HepG2 (cell line): Measurements from ENCODE around the gene SAPCD2. TPM values are rescaled to one million over a fixed set of nuclear protein-coding genes. Genes with fewer than 3 reads are reported as not detected.

Source experiments
- CREBL2 ChIP-seq: sonication (generic); formaldehyde crosslinking; IDR thresholded peaks from 2 replicates; pipeline ENCODE4 v1.8.1; 2023; ENCODE audit warnings: missing genetic modification reagents, mild to moderate bottlenecking, borderline replicate concordance
- DNMT3B ChIP-seq: conservative IDR thresholded peaks from 2 replicates; pipeline ENCODE4 v1.6.1; 2016; ENCODE audit warnings: missing biosample characterization, control low read depth
- FOXJ3 ChIP-seq: sonication (generic); formaldehyde crosslinking; IDR thresholded peaks from 2 replicates; pipeline ENCODE4 v1.4.0; 2020; ENCODE audit warnings: missing genetic modification reagents, mild to moderate bottlenecking, borderline replicate concordance
- HOXA7 ChIP-seq: sonication (generic); formaldehyde crosslinking; IDR thresholded peaks from 2 replicates; pipeline ENCODE4 v1.8.1; 2022; ENCODE audit warnings: mild to moderate bottlenecking, missing genetic modification reagents, moderate library complexity
- JDP2 ChIP-seq: sonication (generic); formaldehyde crosslinking; IDR thresholded peaks from 2 replicates; pipeline ENCODE4 v1.8.1; 2022; ENCODE audit warnings: missing genetic modification reagents, borderline replicate concordance
- KLF9 ChIP-seq: IDR thresholded peaks from 2 replicates; pipeline ENCODE4 v1.6.1; 2016; ENCODE audit warnings: low read depth
- MAX ChIP-seq: IDR thresholded peaks from 2 replicates; pipeline ENCODE4 v1.6.1; 2012; ENCODE audit warnings: inconsistent platforms
- MLXIP ChIP-seq: sonication (generic); formaldehyde crosslinking; IDR thresholded peaks from 2 replicates; pipeline ENCODE4 v1.9.0; 2021; ENCODE audit warnings: missing genetic modification reagents, borderline replicate concordance
- RFX1 ChIP-seq: fragments of 450-650 bp; IDR thresholded peaks from 2 replicates; pipeline ENCODE4 v1.6.1; 2017
- SAFB2 ChIP-seq: sonication (generic); formaldehyde crosslinking; IDR thresholded peaks from 2 replicates; pipeline ENCODE4 v1.5.1; 2020; ENCODE audit warnings: missing genetic modification reagents, low read depth, mild to moderate bottlenecking, borderline replicate concordance
- SATB2 ChIP-seq: sonication (generic); formaldehyde crosslinking; IDR thresholded peaks from 2 replicates; pipeline ENCODE4 v1.5.0; 2020; ENCODE audit warnings: missing genetic modification reagents
- SETDB1 ChIP-seq: sonication (generic); formaldehyde crosslinking; IDR thresholded peaks from 2 replicates; pipeline ENCODE4 v1.5.1; 2020; ENCODE audit warnings: missing genetic modification reagents, mild to moderate bottlenecking, borderline replicate concordance
- SIN3B ChIP-seq: fragments of 150-350 bp; IDR thresholded peaks from 2 replicates; pipeline ENCODE4 v1.6.1; 2014; ENCODE audit warnings: low read length
- SOX6 ChIP-seq, 2 experiments: fragments of 450-650 bp in 1 of 2; sonication (generic) in 1 of 2; formaldehyde crosslinking in 1 of 2; IDR thresholded peaks; 2 replicates each; pipeline versions ENCODE4 v1.4.0 to v1.6.1; 2017 to 2020; ENCODE audit warnings: antibody characterized with exemption in 1 of 2, mild to moderate bottlenecking in 1 of 2, missing genetic modification reagents in 1 of 2
- ZBTB20 ChIP-seq: sonication (generic); formaldehyde crosslinking; IDR thresholded peaks from 2 replicates; pipeline ENCODE4 v1.8.1; 2023; ENCODE audit warnings: missing genetic modification reagents, low read depth, mild to moderate bottlenecking, borderline replicate concordance
- ZBTB44 ChIP-seq: sonication (generic); formaldehyde crosslinking; IDR thresholded peaks from 2 replicates; pipeline ENCODE4 v1.4.0; 2020; ENCODE audit warnings: missing genetic modification reagents
- ZBTB7B ChIP-seq: sonication (generic); formaldehyde crosslinking; IDR thresholded peaks from 2 replicates; pipeline ENCODE4 v1.4.0; 2020; ENCODE audit warnings: missing genetic modification reagents
- ZEB1 ChIP-seq: IDR thresholded peaks from 2 replicates; pipeline ENCODE4 v1.6.1; 2012; ENCODE audit warnings: mild to moderate bottlenecking, low read depth, inconsistent platforms; ENCODE audit not compliant: insufficient replicate concordance
- ZNF3 ChIP-seq: IDR thresholded peaks from 2 replicates; pipeline ENCODE4 v1.7.0; 2017; ENCODE audit warnings: inconsistent platforms
- ZNF512 ChIP-seq: sonication (generic); formaldehyde crosslinking; IDR thresholded peaks from 2 replicates; pipeline ENCODE4 v1.4.0; 2020; ENCODE audit warnings: mild to moderate bottlenecking, missing genetic modification reagents
- ZNF546 ChIP-seq: sonication (generic); formaldehyde crosslinking; conservative IDR thresholded peaks from 2 replicates; pipeline ENCODE4 v1.8.1; 2023; ENCODE audit warnings: mild to moderate bottlenecking, missing genetic modification reagents
- ZNF691 ChIP-seq: sonication (generic); formaldehyde crosslinking; IDR thresholded peaks from 2 replicates; pipeline ENCODE4 v1.4.0; 2020; ENCODE audit warnings: missing genetic modification reagents, low read depth, mild to moderate bottlenecking, borderline replicate concordance
- ZNF7 ChIP-seq: IDR thresholded peaks from 2 replicates; pipeline ENCODE4 v1.6.1; 2016; ENCODE audit warnings: missing biosample characterization, missing genetic modification reagents
- polyA plus RNA-seq, 8 experiments: library from polyadenylated mRNA; depleted of rRNA in 3 of 8; stranded (reverse) in 7 of 8; unstranded in 1 of 8; fragments of >200 nt; fragmentation: Illumina TruSeq in 4 of 8; extraction: Trizol in 4 of 8; gene quantifications; 2 replicates each; pipeline versions ENCODE4 v1.2.1 to v1.2.3, GENCODE V29; 2011 to 2016; ENCODE audit warnings: low read depth in 4 of 8, missing spikeins in 1 of 8, mixed read lengths in 1 of 8; ENCODE audit not compliant: insufficient read depth in 1 of 8
- total RNA-seq, 5 experiments: library from RNA; depleted of rRNA; stranded (reverse); fragments of >200 nt; fragmentation: Illumina TruSeq; extraction: Trizol; gene quantifications; 2 replicates each; pipeline ENCODE4 v1.2.3, GENCODE V29; 2016; ENCODE audit warnings: low read depth in 1 of 5

Gene SAPCD2
- total and polyA plus RNA-seq, 2 of the 13 experiments (the other 11 are each of a cell fraction or from before 2014, with no cell fraction given): 21.9 to 42.8 TPM

GRCh38 chr9:137064027-137064879 is 6.1 kb downstream of the SAPCD2 start (continued):
- TF ChIP-seq ZNF512 (CRISPR knock-in tag): no peak
- no peak for TF ChIP-seq DNMT3B
- TF ChIP-seq RFX1: no peak
- 0 out of 2 replicates have a peak, but pooled peaks have one; percentile 32 for TF ChIP-seq ZNF546 (CRISPR knock-in tag)
- TF ChIP-seq CREBL2 (CRISPR knock-in tag): no peak
- TF ChIP-seq MAX: peak; percentile 76; the same call in 1 of the 2 replicates
- no peak for TF ChIP-seq JDP2 (CRISPR knock-in tag)
- no peak for TF ChIP-seq ZBTB20 (CRISPR knock-in tag)
- no peak for TF ChIP-seq SETDB1 (CRISPR knock-in tag)
- no peak for TF ChIP-seq ZNF691 (CRISPR knock-in tag)
- TF ChIP-seq ZNF3: no peak
- TF ChIP-seq ZNF7 (CRISPR knock-in tag): no peak
- TF ChIP-seq MLXIP (CRISPR knock-in tag): no peak
- TF ChIP-seq FOXJ3 (CRISPR knock-in tag): no peak
- peak; percentile 49; the same call in 1 of the 2 replicates for TF ChIP-seq ZBTB7B
- no peak for TF ChIP-seq ZBTB44 (CRISPR knock-in tag)
- no peak for TF ChIP-seq ZEB1
- TF ChIP-seq SOX6 (IDR thresholded peaks at IDR 0.05): no peak
- no peak for TF ChIP-seq SOX6 (CRISPR knock-in tag; IDR thresholded peaks at IDR 0.05)
- no peak for TF ChIP-seq SIN3B
- TF ChIP-seq SAFB2 (CRISPR knock-in tag): no peak
- TF ChIP-seq HOXA7: no peak
- no peak for TF ChIP-seq KLF9
- no peak for TF ChIP-seq SATB2 (CRISPR knock-in tag)
